Lung (tissue), 12 donors: ENCODE data around the gene CACNG1. TPM values are rescaled to one million over a fixed set of nuclear protein-coding genes. Genes with fewer than 3 reads are reported as not detected.
A peak's percentile ranks its signal among the peaks of the same experiment; 100 is the strongest.

Experiments
- ATAC-seq: fragments of 200-7000 bp; cut with Tn5 transposase; one replicate; pipeline ENCODE4 v1.9.1; 2020; ENCODE audit warnings: moderate number of reproducible peaks; ENCODE audit not compliant: insufficient read depth, low FRiP score
- DNase-seq, 3 donors: peaks; one replicate each; pipeline ENCODE4 v3.0.0-alpha.2; 2013 to 2017
- H3K27ac ChIP-seq, 2 donors: one replicate each; pipeline ENCODE4 v1.5.1; 2013; ENCODE audit warnings: mild to moderate bottlenecking in 2 of 2, moderate library complexity in 2 of 2, control low read depth in 1 of 2, inconsistent platforms in 1 of 2, low read depth in 1 of 2, low read length in 1 of 2
- H3K27me3 ChIP-seq, 3 donors: one replicate each; pipeline ENCODE4 v1.5.1; 2013; ENCODE audit warnings: low read length in 2 of 3; ENCODE audit not compliant: control insufficient read depth in 3 of 3, insufficient read depth in 3 of 3
- H3K36me3 ChIP-seq, 4 donors: one replicate each; pipeline ENCODE4 v1.5.1; 2013; ENCODE audit warnings: low read length in 4 of 4, mild to moderate bottlenecking in 1 of 4, moderate library complexity in 1 of 4; ENCODE audit not compliant: control insufficient read depth in 4 of 4, insufficient read depth in 4 of 4
- H3K4me1 ChIP-seq, 5 donors: one replicate each; pipeline ENCODE4 v1.5.1; 2013; ENCODE audit warnings: low read length in 5 of 5, mild to moderate bottlenecking in 2 of 5, moderate library complexity in 1 of 5; ENCODE audit not compliant: control insufficient read depth in 5 of 5, insufficient read depth in 5 of 5
- H3K4me3 ChIP-seq: one replicate; pipeline ENCODE4 v1.5.1; 2013; ENCODE audit warnings: mild to moderate bottlenecking, control low read depth, moderate library complexity
- H3K9ac ChIP-seq, 2 donors: one replicate each; pipeline ENCODE4 v1.5.1; 2013; ENCODE audit warnings: low read length in 2 of 2, control low read depth in 1 of 2; ENCODE audit not compliant: insufficient read depth in 1 of 2
- H3K9me3 ChIP-seq, 4 donors: one replicate each; pipeline ENCODE4 v1.5.1; 2013; ENCODE audit warnings: low read length in 3 of 4, mild to moderate bottlenecking in 1 of 4, moderate library complexity in 1 of 4; ENCODE audit not compliant: control insufficient read depth in 4 of 4, insufficient read depth in 3 of 4
- WGBS, 2 donors: extraction: QIAGEN DNeasy Blood & Tissue Kit; methylation state at CpG; one replicate each; pipeline ENCODE4 v1.1.7; 2013; 5-methylcytosine and 5-hydroxymethylcytosine counted together
- polyA plus RNA-seq, 2 donors: library from polyadenylated mRNA; stranded (reverse); fragments of 200-250 nt; gene quantifications; one replicate each; pipeline ENCODE4 v1.2.1, GENCODE V29; 2013
- total RNA-seq, 2 donors: library from RNA; depleted of rRNA in 1 of 2; stranded (reverse); fragments of >200 nt in 1 of 2; gene quantifications; one replicate each; pipeline ENCODE4 v1.2.1, GENCODE V29; 2014 to 2021
- TF ChIP-seq, protein P1 (sequence below): IDR thresholded peaks from 2 replicates; pipeline ENCODE4 v1.5.1; 2012; ENCODE audit warnings: mild to moderate bottlenecking; ENCODE audit errors: control extremely low read depth, extremely low read depth
- donor health status: control.
- donor health status: control.
- donor health status: Bipolar disorder and iron deficiency.
- donor health status: healthy.
- donor health status: DM: yes; HTN: yes; CAD: no.

Gene CACNG1
- total and polyA plus RNA-seq, 4 donors, result 0.05 to 0.08 TPM; not detected in 2

DNA sequence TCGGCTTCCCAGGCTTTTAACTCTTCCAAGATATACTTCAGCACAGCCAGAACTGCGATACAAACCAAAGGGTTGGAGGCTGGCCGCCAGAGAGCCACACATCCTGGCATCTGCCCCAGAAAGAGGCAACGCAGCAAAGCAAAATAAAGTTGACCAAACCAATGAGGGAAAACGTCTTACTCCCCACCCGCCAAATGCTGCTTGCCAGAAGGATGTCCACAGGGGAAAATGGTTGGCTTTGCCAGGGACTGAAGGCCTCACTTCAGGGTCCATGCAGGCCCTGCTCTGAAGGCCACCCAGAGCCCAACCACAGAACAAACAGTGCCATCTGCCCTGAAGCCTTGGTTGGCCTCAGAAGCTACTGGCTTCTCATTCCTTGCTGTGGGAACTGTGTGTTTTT is 15.0 kb downstream of the CACNG1 start:
- no peak for ATAC-seq
- TF ChIP-seq, protein P1, sequence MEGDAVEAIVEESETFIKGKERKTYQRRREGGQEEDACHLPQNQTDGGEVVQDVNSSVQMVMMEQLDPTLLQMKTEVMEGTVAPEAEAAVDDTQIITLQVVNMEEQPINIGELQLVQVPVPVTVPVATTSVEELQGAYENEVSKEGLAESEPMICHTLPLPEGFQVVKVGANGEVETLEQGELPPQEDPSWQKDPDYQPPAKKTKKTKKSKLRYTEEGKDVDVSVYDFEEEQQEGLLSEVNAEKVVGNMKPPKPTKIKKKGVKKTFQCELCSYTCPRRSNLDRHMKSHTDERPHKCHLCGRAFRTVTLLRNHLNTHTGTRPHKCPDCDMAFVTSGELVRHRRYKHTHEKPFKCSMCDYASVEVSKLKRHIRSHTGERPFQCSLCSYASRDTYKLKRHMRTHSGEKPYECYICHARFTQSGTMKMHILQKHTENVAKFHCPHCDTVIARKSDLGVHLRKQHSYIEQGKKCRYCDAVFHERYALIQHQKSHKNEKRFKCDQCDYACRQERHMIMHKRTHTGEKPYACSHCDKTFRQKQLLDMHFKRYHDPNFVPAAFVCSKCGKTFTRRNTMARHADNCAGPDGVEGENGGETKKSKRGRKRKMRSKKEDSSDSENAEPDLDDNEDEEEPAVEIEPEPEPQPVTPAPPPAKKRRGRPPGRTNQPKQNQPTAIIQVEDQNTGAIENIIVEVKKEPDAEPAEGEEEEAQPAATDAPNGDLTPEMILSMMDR, result no peak
- DNase-seq, result no peak
- H3K4me3 ChIP-seq, result no peak overlapping the region
- H3K36me3 ChIP-seq, result no peaks in the 10 kb centered on the region
- H3K9ac ChIP-seq, result no peak overlapping the region
- H3K9me3 ChIP-seq, result peaks cover 0 to 5% (median 0%) of the 10 kb centered on the region in 4 donors
- 84 to 94% methylated on average over 6 of the region's 6 CpGs for WGBS, 2 donors
- no peaks in the 10 kb centered on the region for H3K4me1 ChIP-seq
- H3K27me3 ChIP-seq, result no peaks in the 10 kb centered on the region
- no peak overlapping the region for H3K27ac ChIP-seq

DNA sequence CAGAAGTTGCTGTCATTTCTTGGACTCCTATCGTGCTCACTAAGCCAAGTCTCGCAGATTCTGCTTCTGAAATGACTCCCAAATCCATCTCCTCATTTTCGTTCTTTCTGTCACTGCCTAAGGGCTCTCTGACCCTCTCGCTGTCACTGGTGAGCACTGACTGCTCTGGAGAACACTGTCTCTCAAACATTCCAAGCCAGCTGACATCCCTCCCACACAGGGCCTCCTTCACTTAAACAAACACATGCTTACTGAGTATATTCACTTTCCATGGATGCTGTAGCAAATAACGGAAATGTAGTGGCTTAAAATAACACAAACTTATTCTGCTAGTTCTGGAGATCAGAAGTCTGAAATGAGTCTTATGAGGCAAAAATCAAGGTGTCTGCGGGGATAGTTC is 18.8 kb downstream of the CACNG1 start:
- ATAC-seq, result no peak
- TF ChIP-seq, protein P1, result no peak

DNA sequence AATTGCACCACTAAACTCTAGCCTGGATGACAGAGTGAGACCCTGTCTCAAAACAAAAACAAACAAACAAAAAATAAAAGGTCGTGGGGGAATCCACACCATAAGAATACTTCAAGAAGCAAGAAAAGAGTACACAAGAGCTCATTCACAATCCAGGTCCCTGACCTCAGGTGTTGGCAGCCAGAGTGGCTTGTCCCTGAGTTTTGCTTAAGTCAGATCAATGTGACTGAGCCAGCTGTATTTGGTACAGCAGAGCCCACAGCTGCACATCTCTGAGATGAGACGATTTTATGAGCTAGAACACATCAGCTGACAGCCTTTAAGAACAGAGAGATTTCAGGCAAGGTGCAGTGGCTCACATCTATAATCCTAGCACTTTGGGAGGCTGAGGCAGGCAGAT is 22.4 kb downstream of the CACNG1 start:
- no peak for DNase-seq
- H3K4me3 ChIP-seq, result no peak overlapping the region
- no peaks in the 10 kb centered on the region for H3K9me3 ChIP-seq
- H3K4me1 ChIP-seq, result peaks cover 0 to 2% (median 0%) of the 10 kb centered on the region in 5 donors
- no peaks in the 10 kb centered on the region for H3K36me3 ChIP-seq
- no peak overlapping the region for H3K9ac ChIP-seq
- H3K27ac ChIP-seq, result no peak overlapping the region
- TF ChIP-seq, protein P1, result no peak
- 55 to 71% methylated on average over 2 of the region's 2 CpGs for WGBS, 2 donors
- no peak for ATAC-seq
- no peaks in the 10 kb centered on the region for H3K27me3 ChIP-seq

More for the DNA sequence above, 18.8 kb downstream of the CACNG1 start:
- no peaks in the 10 kb centered on the region for H3K4me1 ChIP-seq
- no peaks in the 10 kb centered on the region for H3K27me3 ChIP-seq
- no peak overlapping the region for H3K27ac ChIP-seq
- WGBS, 2 donors, result 83 to 87% methylated on average over 6 of the region's 6 CpGs
- H3K9me3 ChIP-seq, result no peaks in the 10 kb centered on the region
- H3K9ac ChIP-seq, result no peak overlapping the region
- H3K36me3 ChIP-seq, result no peaks in the 10 kb centered on the region
- no peak overlapping the region for H3K4me3 ChIP-seq
- DNase-seq, result peak; percentile 61 to 78 (median 62)
